Mesodermal cell (in vitro differentiated cells): ENCODE results near the gene COP1.

Experiments
- H3K27ac ChIP-seq: 2 replicates; pipeline ENCODE4 v1.7.0; 2013; ENCODE audit warnings: mild to moderate bottlenecking, low read depth, low read length, moderate library complexity; ENCODE audit not compliant: severe bottlenecking
- H3K36me3 ChIP-seq: 2 replicates; pipeline ENCODE4 v1.7.1; 2013; ENCODE audit warnings: mild to moderate bottlenecking, low read length, moderate library complexity; ENCODE audit not compliant: control insufficient read depth, insufficient read depth
- H3K4me1 ChIP-seq: one replicate; pipeline ENCODE4 v1.7.1; 2013; ENCODE audit warnings: mild to moderate bottlenecking, low read length; ENCODE audit not compliant: insufficient read depth, control insufficient read depth, poor library complexity, severe bottlenecking
- H3K4me3 ChIP-seq: 2 replicates; pipeline ENCODE4 v1.7.0; 2013; ENCODE audit warnings: low read length, control low read depth, mild to moderate bottlenecking; ENCODE audit not compliant: insufficient read depth, poor library complexity, severe bottlenecking; ENCODE audit errors: extremely low read depth
- H3K9me3 ChIP-seq: 2 replicates; pipeline ENCODE4 v1.7.1; 2013; ENCODE audit warnings: mild to moderate bottlenecking, low read length, moderate library complexity; ENCODE audit not compliant: control insufficient read depth
- WGBS, 2 experiments: methylation state at CpG; one replicate each; pipeline ENCODE4 v1.1.5; 2013; ENCODE audit warnings: missing lambda C conversion rate in 2 of 2; ENCODE audit not compliant: insufficient coverage in 2 of 2; 5-methylcytosine and 5-hydroxymethylcytosine counted together

Gene COP1

GRCh38 chr1:175902281-175902680 is 304.8 kb downstream of the COP1 start:
- H3K4me1 ChIP-seq, result no peaks in the 10 kb centered on the region
- H3K27ac ChIP-seq, result no peak overlapping the region
- no peaks in the 10 kb centered on the region for H3K9me3 ChIP-seq
- no peak overlapping the region for H3K4me3 ChIP-seq
- WGBS, 2 experiments, result 90 to 96% methylated on average over 5 to 8 of the region's 8 CpGs
- H3K36me3 ChIP-seq, result no peaks in the 10 kb centered on the region

GRCh38 chr1:175901076-175901836 is 305.8 kb downstream of the COP1 start:
- Histone ChIP-seq H3K9me3 (no peaks in the 10 kb centered on the region), H3K27ac (no peak overlapping the region), H3K4me1 (no peaks in the 10 kb centered on the region), H3K4me3 (no peak overlapping the region), H3K36me3 (no peaks in the 10 kb centered on the region)
- 90 to 93% methylated on average over 3 to 4 of the region's 5 CpGs for WGBS, 2 experiments

- Histone ChIP-seq H3K9me3 (no peaks in the 10 kb centered on the region), H3K4me3 (no peak overlapping the region), H3K27ac (no peak overlapping the region), H3K36me3 (no peaks in the 10 kb centered on the region), H3K4me1 (no peaks in the 10 kb centered on the region)
- 100% methylated on average over 1 to 3 of the region's 4 CpGs for WGBS, 2 experiments
Measured at GRCh38 chr1:175900171-175900570, 306.9 kb downstream of the COP1 start.

GRCh38 chr1:175895966-175896365 is 311.1 kb downstream of the COP1 start:
- Histone ChIP-seq H3K4me1 (no peaks in the 10 kb centered on the region), H3K9me3 (no peaks in the 10 kb centered on the region), H3K27ac (no peak overlapping the region), H3K4me3 (no peak overlapping the region), H3K36me3 (no peaks in the 10 kb centered on the region)
- no CpG with 5 or more reads among the region's 1 CpG for WGBS, 2 experiments
